DOHH2 (cell line): ENCODE measurements around the gene HSPA6.
"Not testable (repeated sequence)": the region's sequence is repeated elsewhere in the genome, so short reads cannot be mapped to it uniquely, and the experiment has no call there.

Experiments used
- CTCF ChIP-seq: fragments of 200-600 bp; sonication (generic); IDR thresholded peaks from one replicate; pipeline ENCODE4 v1.5.1; 2014; ENCODE audit warnings: antibody characterized with exemption, mild to moderate bottlenecking, low read depth, low read length; ENCODE audit not compliant: poor library complexity, severe bottlenecking
- EZH2phosphoT487 ChIP-seq: fragments of 200-600 bp; sonication (generic); IDR thresholded peaks from 2 replicates; pipeline ENCODE4 v1.6.1; 2017; ENCODE audit warnings: borderline replicate concordance, mild to moderate bottlenecking, antibody characterized with exemption, low read length, moderate library complexity, mixed read lengths

- not testable (repeated sequence) for TF ChIP-seq CTCF, EZH2phosphoT487
Measured at GRCh38 chr1:161513448-161513780, 10.9 kb upstream of the HSPA6 start.
